ENCODE data around the gene PLCH1.
"Not testable (repeated sequence)": the region's sequence is repeated elsewhere in the genome, so short reads cannot be mapped to it uniquely, and the experiment has no call there.

GRCh38 chr3:155638461-155638860 is 106.4 kb downstream of the PLCH1 start:
- TF ChIP-seq CTCF (IDR thresholded peaks at IDR 0.05; ENCODE audit: low read length); EZH2 (IDR thresholded peaks at IDR 0.05; ENCODE audit: borderline replicate concordance, low read length): not testable (repeated sequence)
